CD8-positive, alpha-beta memory T cell (primary cell): ENCODE data around the gene MAPT. TPM values are rescaled to one million over a fixed set of nuclear protein-coding genes. Genes with fewer than 3 reads are reported as not detected.

Source experiments
- CTCF ChIA-PET: fragments of 350-600 bp; sonication (Branson Sonifier 250); formaldehyde crosslinking; loops from one replicate; lab custom pipeline; 2021; ENCODE audit warnings: antibody characterized with exemption; lab: Charles Lee
- POLR2A ChIA-PET: fragments of 350-600 bp; sonication (Branson Sonifier 250); formaldehyde crosslinking; loops from one replicate; lab custom pipeline; 2021; ENCODE audit warnings: antibody characterized with exemption; lab: Charles Lee
- DNase-seq, 5 donors: peaks; one replicate each; pipeline versions ENCODE4 v3.0.0 to v3.0.0-alpha.2; 2020 to 2022; ENCODE audit warnings: mixed read lengths in 1 of 5
- H3K27ac ChIP-seq: one replicate; pipeline ENCODE4 v1.7.0; 2013; ENCODE audit warnings: low read depth, mild to moderate bottlenecking, low read length, moderate library complexity
- H3K27me3 ChIP-seq: 2 replicates; pipeline ENCODE4 v1.7.0; 2013; ENCODE audit warnings: low read length, mild to moderate bottlenecking; ENCODE audit not compliant: insufficient read depth, poor library complexity, severe bottlenecking
- H3K36me3 ChIP-seq: 2 replicates; pipeline ENCODE4 v1.7.0; 2013; ENCODE audit warnings: mild to moderate bottlenecking, low read length, moderate library complexity; ENCODE audit not compliant: insufficient read depth
- H3K4me1 ChIP-seq: 2 replicates; pipeline ENCODE4 v1.7.0; 2013; ENCODE audit warnings: mild to moderate bottlenecking, low read length, moderate library complexity; ENCODE audit not compliant: insufficient read depth
- H3K4me3 ChIP-seq: 2 replicates; pipeline ENCODE4 v1.7.0; 2013; ENCODE audit warnings: mild to moderate bottlenecking, low read length
- H3K9me3 ChIP-seq: 2 replicates; pipeline ENCODE4 v1.7.0; 2013; ENCODE audit warnings: mild to moderate bottlenecking, low read length
- H3K27ac Mint-ChIP-seq, 8 donors: one replicate each; pipeline ENCODE4 v1.8.0; 2020 to 2021; ENCODE audit warnings: mixed read lengths in 8 of 8, mild to moderate bottlenecking in 6 of 8, inconsistent platforms in 3 of 8, moderate library complexity in 3 of 8
- H3K27me3 Mint-ChIP-seq, 2 donors: one replicate each; pipeline ENCODE4 v1.8.0; 2020 to 2021; ENCODE audit warnings: mixed read lengths in 2 of 2, mild to moderate bottlenecking in 1 of 2, moderate library complexity in 1 of 2
- H3K36me3 Mint-ChIP-seq, 3 donors: one replicate each; pipeline ENCODE4 v1.8.0; 2020 to 2021; ENCODE audit warnings: mixed read lengths in 3 of 3, inconsistent platforms in 1 of 3, mild to moderate bottlenecking in 1 of 3
- H3K4me1 Mint-ChIP-seq, 3 donors: one replicate each; pipeline ENCODE4 v1.8.0; 2020 to 2021; ENCODE audit warnings: mixed read lengths in 3 of 3, inconsistent platforms in 1 of 3, mild to moderate bottlenecking in 1 of 3
- H3K4me3 Mint-ChIP-seq, 7 donors: one replicate each; pipeline ENCODE4 v1.8.0; 2020 to 2021; ENCODE audit warnings: mixed read lengths in 7 of 7, mild to moderate bottlenecking in 6 of 7, moderate library complexity in 4 of 7, inconsistent platforms in 2 of 7
- H3K9me3 Mint-ChIP-seq, 5 donors: one replicate each; pipeline ENCODE4 v1.8.0; 2020 to 2022; ENCODE audit warnings: mixed read lengths in 5 of 5, mild to moderate bottlenecking in 3 of 5, moderate library complexity in 2 of 5, inconsistent platforms in 1 of 5
- polyA plus RNA-seq: library from polyadenylated mRNA; unstranded; fragments of 300-500 nt; fragmentation: Illumina TruSeq; gene quantifications from one replicate; pipeline ENCODE4 v1.2.3, GENCODE V29; 2021
- total RNA-seq, 2 experiments: library from RNA; stranded (reverse); gene quantifications; one replicate each; pipeline ENCODE4 v1.2.3, GENCODE V29; 2021

The MAPT gene
- total and polyA plus RNA-seq, 3 experiments from 2014 or later = 0.36 to 0.42 (median 0.42) TPM

- no peak for DNase-seq
- Mint-ChIP-seq H3K36me3 (no peaks in the 10 kb centered on the region), H3K9me3 (no peaks in the 10 kb centered on the region), H3K4me1 (peaks cover 4 to 9% (median 7%) of the 10 kb centered on the region in 3 donors), H3K27me3 (peaks cover under 1 to 5% of the 10 kb centered on the region in 2 donors), H3K4me3 (no peak overlapping the region), H3K27ac (no peak overlapping the region)
- no peak overlapping the region for H3K4me3 ChIP-seq
- CTCF ChIA-PET = no interaction called here
- H3K9me3 ChIP-seq = no peaks in the 10 kb centered on the region
- POLR2A ChIA-PET = no interaction called here
- no peaks in the 10 kb centered on the region for H3K27me3 ChIP-seq
- no peaks in the 10 kb centered on the region for H3K36me3 ChIP-seq
- no peaks in the 10 kb centered on the region for H3K4me1 ChIP-seq
- H3K27ac ChIP-seq = no peak overlapping the region
Measured at GRCh38 chr17:45980855-45981254, 86.5 kb downstream of the MAPT start.

DNA sequence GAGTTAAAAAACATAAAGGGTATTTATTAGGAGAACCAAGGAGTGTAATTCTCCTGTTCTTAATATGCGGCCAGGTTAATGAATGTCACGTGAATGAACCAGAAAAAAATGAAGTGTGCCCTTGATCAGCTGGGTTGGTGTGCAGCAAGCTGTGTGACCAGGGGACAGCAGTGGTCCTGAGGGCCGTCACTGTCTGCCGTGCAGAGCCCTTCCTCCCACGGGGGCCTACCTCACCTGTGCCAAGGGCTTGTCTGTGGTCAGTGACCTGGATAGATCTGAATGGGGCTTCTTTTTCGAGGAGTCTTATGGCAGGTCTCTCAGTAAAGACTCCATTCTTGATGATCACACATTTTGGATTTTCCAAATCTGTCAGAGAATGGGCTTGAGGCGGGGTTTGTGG is 87.0 kb downstream of the MAPT start:
- no peaks in the 10 kb centered on the region for H3K27me3 ChIP-seq
- CTCF ChIA-PET = no interaction called here
- POLR2A ChIA-PET = no interaction called here

DNA sequence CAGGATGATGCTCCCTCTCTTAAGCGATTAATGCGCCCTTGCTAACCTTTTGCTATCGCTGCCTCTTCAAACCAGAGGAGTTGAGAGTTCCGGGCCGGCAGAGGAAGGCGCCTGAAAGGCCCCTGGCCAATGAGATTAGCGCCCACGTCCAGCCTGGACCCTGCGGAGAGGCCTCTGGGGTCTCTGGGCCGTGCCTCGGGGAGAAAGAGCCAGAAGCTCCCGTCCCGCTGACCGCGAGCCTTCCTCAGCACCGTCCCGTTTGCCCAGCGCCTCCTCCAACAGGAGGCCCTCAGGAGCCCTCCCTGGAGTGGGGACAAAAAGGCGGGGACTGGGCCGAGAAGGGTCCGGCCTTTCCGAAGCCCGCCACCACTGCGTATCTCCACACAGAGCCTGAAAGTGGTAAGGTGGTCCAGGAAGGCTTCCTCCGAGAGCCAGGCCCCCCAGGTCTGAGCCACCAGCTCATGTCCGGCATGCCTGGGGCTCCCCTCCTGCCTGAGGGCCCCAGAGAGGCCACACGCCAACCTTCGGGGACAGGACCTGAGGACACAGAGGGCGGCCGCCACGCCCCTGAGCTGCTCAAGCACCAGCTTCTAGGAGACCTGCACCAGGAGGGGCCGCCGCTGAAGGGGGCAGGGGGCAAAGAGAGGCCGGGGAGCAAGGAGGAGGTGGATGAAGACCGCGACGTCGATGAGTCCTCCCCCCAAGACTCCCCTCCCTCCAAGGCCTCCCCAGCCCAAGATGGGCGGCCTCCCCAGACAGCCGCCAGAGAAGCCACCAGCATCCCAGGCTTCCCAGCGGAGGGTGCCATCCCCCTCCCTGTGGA is 88.6 kb downstream of the MAPT start:
- Histone ChIP-seq H3K4me1 (no peaks in the 10 kb centered on the region), H3K27me3 (no peaks in the 10 kb centered on the region), H3K4me3 (no peak overlapping the region), H3K9me3 (no peaks in the 10 kb centered on the region), H3K27ac (no peak overlapping the region), H3K36me3 (no peaks in the 10 kb centered on the region)
- peaks cover 0 to under 1% (median 0%) of the 10 kb centered on the region in 3 donors for H3K4me1 Mint-ChIP-seq
- no peaks in the 10 kb centered on the region for H3K36me3 Mint-ChIP-seq
- ChIA-PET POLR2A (no interaction called here), CTCF (no interaction called here)
- H3K27me3 Mint-ChIP-seq = peaks cover 0 to 5% of the 10 kb centered on the region in 2 donors
- no peak overlapping the region for H3K4me3 Mint-ChIP-seq
- DNase-seq = no peak
- H3K27ac Mint-ChIP-seq = no peak overlapping the region
- H3K9me3 Mint-ChIP-seq = no peaks in the 10 kb centered on the region

More for the DNA sequence above, 87.0 kb downstream of the MAPT start:
- no peak for DNase-seq
- H3K36me3 Mint-ChIP-seq = no peaks in the 10 kb centered on the region
- no peaks in the 10 kb centered on the region for H3K4me1 ChIP-seq
- no peaks in the 10 kb centered on the region for H3K9me3 Mint-ChIP-seq
- H3K27ac ChIP-seq = no peak overlapping the region
- peaks cover 0 to 5% of the 10 kb centered on the region in 2 donors for H3K27me3 Mint-ChIP-seq
- no peak overlapping the region for H3K4me3 Mint-ChIP-seq
- H3K27ac Mint-ChIP-seq = no peak overlapping the region
- H3K9me3 ChIP-seq = no peaks in the 10 kb centered on the region
- H3K4me3 ChIP-seq = no peak overlapping the region
- H3K4me1 Mint-ChIP-seq = peaks cover 4 to 9% (median 7%) of the 10 kb centered on the region in 3 donors
- no peaks in the 10 kb centered on the region for H3K36me3 ChIP-seq

GRCh38 chr17:45983614-45984310 is 89.4 kb downstream of the MAPT start:
- DNase-seq = no peak
- H3K4me3 ChIP-seq = no peak overlapping the region
- Mint-ChIP-seq H3K36me3 (no peaks in the 10 kb centered on the region), H3K27me3 (peaks cover 0 to 5% of the 10 kb centered on the region in 2 donors), H3K27ac (no peak overlapping the region), H3K9me3 (no peaks in the 10 kb centered on the region), H3K4me3 (no peak overlapping the region), H3K4me1 (no peaks in the 10 kb centered on the region)
- ChIA-PET POLR2A (no interaction called here), CTCF (no interaction called here)
- no peaks in the 10 kb centered on the region for H3K27me3 ChIP-seq
- no peaks in the 10 kb centered on the region for H3K4me1 ChIP-seq
- H3K9me3 ChIP-seq = no peaks in the 10 kb centered on the region
- no peaks in the 10 kb centered on the region for H3K36me3 ChIP-seq
- H3K27ac ChIP-seq = no peak overlapping the region

DNA sequence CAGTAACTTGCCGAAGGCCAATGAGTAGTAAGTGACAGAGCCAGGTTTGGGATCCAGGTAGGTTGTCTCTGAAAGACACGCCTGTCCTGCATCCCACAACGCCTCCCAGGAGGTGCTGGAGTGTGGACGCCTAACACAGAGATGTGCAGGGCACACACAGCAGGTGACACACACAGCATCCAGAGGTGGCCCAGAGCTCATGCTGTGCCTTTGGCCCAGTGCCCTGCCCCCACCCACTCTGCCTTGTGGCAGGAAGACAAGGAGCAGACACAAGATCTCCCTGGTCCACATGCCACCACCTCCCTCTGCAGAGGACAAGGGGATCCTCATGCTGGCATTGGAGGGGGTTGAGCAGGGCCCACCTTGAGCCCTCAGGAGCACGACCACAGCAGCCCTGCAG is 90.0 kb downstream of the MAPT start:
- Mint-ChIP-seq H3K27ac (no peak overlapping the region), H3K36me3 (no peaks in the 10 kb centered on the region), H3K9me3 (no peaks in the 10 kb centered on the region), H3K4me3 (no peak overlapping the region), H3K4me1 (no peaks in the 10 kb centered on the region), H3K27me3 (peaks cover 0 to 5% of the 10 kb centered on the region in 2 donors)
- ChIA-PET CTCF (no interaction called here), POLR2A (no interaction called here)
- DNase-seq = no peak
- Histone ChIP-seq H3K27ac (no peak overlapping the region), H3K4me1 (no peaks in the 10 kb centered on the region), H3K36me3 (no peaks in the 10 kb centered on the region), H3K4me3 (no peak overlapping the region), H3K9me3 (no peaks in the 10 kb centered on the region), H3K27me3 (no peaks in the 10 kb centered on the region)

GRCh38 chr17:45985447-45985846 is 91.1 kb downstream of the MAPT start:
- CTCF ChIA-PET = no interaction called here
- Mint-ChIP-seq H3K27ac (peak overlapping the region in 2 of 8 donors; percentile 10 to 24), H3K27me3 (peaks cover 0 to 5% of the 10 kb centered on the region in 2 donors), H3K4me3 (no peak overlapping the region), H3K9me3 (no peaks in the 10 kb centered on the region), H3K36me3 (no peaks in the 10 kb centered on the region), H3K4me1 (no peaks in the 10 kb centered on the region)
- Histone ChIP-seq H3K36me3 (no peaks in the 10 kb centered on the region), H3K9me3 (no peaks in the 10 kb centered on the region), H3K4me3 (no peak overlapping the region), H3K4me1 (no peaks in the 10 kb centered on the region), H3K27ac (no peak overlapping the region), H3K27me3 (no peaks in the 10 kb centered on the region)
- POLR2A ChIA-PET = no interaction called here
- no peak for DNase-seq

DNA sequence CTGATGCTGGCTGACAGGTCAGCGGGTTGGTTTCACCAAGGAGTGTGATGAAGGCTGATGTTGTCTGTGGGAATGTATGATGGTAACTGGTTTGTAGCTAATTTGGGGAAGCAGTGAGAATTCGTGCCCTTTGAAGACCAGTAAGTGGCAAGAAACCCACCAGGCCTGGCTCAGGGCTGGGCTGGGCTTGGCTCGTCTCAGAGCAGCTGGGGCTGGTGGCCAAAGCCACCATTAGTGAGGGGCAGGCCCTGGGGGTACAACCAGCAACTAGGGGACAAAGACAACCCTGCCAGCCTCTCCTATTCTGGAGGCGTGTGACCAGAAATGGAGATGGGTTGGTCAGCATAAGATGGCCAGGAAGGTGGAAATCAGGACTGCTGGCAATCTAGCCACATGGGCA is 91.7 kb downstream of the MAPT start:
- Histone ChIP-seq H3K36me3 (no peaks in the 10 kb centered on the region), H3K27me3 (no peaks in the 10 kb centered on the region), H3K4me1 (no peaks in the 10 kb centered on the region), H3K9me3 (no peaks in the 10 kb centered on the region), H3K4me3 (no peak overlapping the region), H3K27ac (no peak overlapping the region)
- no peak for DNase-seq
- no peaks in the 10 kb centered on the region for H3K4me1 Mint-ChIP-seq
- peaks cover 0 to 4% of the 10 kb centered on the region in 2 donors for H3K27me3 Mint-ChIP-seq
- ChIA-PET CTCF (no interaction called here), POLR2A (no interaction called here)
- no peak overlapping the region for H3K27ac Mint-ChIP-seq
- H3K36me3 Mint-ChIP-seq = no peaks in the 10 kb centered on the region
- H3K4me3 Mint-ChIP-seq = no peak overlapping the region
- H3K9me3 Mint-ChIP-seq = no peaks in the 10 kb centered on the region

DNA sequence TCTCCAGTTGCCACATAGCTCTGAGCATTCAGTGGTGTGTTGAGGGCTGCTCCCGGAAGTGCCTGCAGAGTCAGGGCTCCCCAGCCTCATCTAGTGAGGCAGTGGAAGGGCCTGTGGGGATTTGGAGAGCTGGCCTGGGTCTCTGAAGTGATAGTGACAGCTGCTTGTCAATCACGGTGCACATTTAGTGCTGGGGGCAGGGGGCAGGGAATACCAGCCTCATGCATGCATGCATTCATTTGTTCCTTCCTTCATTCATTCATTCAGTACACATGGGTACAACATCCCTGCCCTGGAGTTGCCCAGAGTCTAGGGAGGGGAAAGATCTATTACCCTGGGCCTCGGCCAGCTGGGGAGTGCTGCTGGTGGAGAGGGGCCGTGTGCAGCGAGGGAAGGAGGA is 93.4 kb downstream of the MAPT start:
- no peaks in the 10 kb centered on the region for H3K9me3 Mint-ChIP-seq
- POLR2A ChIA-PET = no interaction called here
- no peaks in the 10 kb centered on the region for H3K36me3 ChIP-seq
- no peak overlapping the region for H3K4me3 Mint-ChIP-seq
- no peaks in the 10 kb centered on the region for H3K36me3 Mint-ChIP-seq
- DNase-seq = no peak
- H3K4me1 Mint-ChIP-seq = no peaks in the 10 kb centered on the region
- no peak overlapping the region for H3K27ac ChIP-seq
- H3K27me3 ChIP-seq = no peaks in the 10 kb centered on the region
- no peak overlapping the region for H3K27ac Mint-ChIP-seq
- no peaks in the 10 kb centered on the region for H3K9me3 ChIP-seq
- no peaks in the 10 kb centered on the region for H3K27me3 Mint-ChIP-seq
- CTCF ChIA-PET = no interaction called here
- H3K4me1 ChIP-seq = no peaks in the 10 kb centered on the region
- no peak overlapping the region for H3K4me3 ChIP-seq
